HG02610 (cell line): ENCODE measurements around the gene NRXN3.
"Not testable (repeated sequence)": the region's sequence is repeated elsewhere in the genome, so short reads cannot be mapped to it uniquely, and the experiment has no call there.

ENCODE experiments used
- ATAC-seq: cut with Tn5 transposase; IDR thresholded peaks from one replicate; pipeline ENCODE4 v1.9.1; 2021; ENCODE audit warnings: mild to moderate bottlenecking, moderate library complexity; ENCODE audit not compliant: unreplicated experiment

Gene NRXN3

GRCh38 chr14:79730953-79731352 lies 1560.8 kb downstream of the NRXN3 start:
- ATAC-seq, result no peak

- no peak for ATAC-seq
These were observed 1562.9 kb downstream of the NRXN3 start for GRCh38 chr14:79732911-79733655.

DNA sequence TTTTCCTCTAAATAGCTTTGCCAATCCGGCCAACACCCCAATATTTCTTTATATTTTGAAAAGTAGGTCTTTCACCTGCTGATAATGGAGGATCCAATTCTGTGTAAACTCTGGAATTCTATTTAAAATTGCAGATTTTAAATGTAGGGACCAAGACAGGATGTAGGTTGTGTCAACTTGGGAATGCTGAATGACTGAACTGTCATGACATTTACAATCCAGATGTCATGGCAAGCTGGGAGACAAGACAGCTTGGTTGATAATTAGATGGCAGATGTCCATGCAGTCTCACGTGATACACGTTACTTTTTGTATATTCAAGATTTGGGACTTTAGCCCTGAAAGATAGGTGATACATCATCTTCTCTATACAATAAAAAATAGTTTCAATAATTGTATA lies 1564.0 kb downstream of the NRXN3 start:
- no peak for ATAC-seq

GRCh38 chr14:79734656-79735055 lies 1564.5 kb downstream of the NRXN3 start:
- ATAC-seq, result no peak

DNA sequence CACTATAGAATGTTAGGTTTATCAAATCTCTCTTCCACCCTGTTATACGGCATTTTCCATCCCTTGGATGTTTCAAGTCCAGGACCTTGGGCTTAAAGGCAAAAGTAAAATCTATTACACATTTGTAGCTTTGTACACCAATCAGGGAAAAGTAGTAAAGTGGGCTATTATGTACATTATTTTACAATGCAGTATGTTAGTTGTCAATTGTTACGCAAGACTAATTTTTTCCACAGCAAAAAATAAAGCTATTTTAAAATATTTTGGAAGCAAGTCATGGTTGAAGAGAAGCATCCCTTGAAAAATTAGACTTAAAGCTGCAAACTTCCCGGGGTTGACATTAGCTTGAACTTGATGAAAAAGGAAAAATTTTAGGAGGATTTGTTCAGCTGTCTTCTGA lies 1564.9 kb downstream of the NRXN3 start:
- no peak for ATAC-seq

GRCh38 chr14:79740066-79740601 lies 1570.0 kb downstream of the NRXN3 start:
- no peak for ATAC-seq

- ATAC-seq, result no peak
These were observed 1572.0 kb downstream of the NRXN3 start for GRCh38 chr14:79742142-79742541.

- ATAC-seq, result no peak
These were observed 1574.9 kb downstream of the NRXN3 start for GRCh38 chr14:79745046-79745445.

DNA sequence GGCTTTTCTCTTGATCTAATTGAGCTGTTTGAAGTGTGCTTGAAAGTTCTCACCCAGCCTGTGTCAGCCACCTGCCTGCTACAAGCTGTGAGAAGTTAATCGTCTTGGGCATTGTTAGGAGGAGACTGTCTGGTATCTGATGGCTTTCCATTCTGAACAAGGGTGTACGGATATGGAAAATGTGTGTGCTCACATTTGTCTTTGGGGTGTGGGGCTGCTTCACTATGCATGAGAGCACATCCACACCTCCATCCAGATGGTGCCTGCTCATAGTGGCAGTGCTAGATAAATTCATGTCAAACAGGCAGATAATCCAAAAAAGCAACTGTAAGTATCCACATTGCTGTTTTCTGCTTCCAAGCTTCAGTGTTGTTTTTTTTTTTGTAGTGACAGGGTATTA lies 1578.9 kb downstream of the NRXN3 start:
- ATAC-seq, result no peak

DNA sequence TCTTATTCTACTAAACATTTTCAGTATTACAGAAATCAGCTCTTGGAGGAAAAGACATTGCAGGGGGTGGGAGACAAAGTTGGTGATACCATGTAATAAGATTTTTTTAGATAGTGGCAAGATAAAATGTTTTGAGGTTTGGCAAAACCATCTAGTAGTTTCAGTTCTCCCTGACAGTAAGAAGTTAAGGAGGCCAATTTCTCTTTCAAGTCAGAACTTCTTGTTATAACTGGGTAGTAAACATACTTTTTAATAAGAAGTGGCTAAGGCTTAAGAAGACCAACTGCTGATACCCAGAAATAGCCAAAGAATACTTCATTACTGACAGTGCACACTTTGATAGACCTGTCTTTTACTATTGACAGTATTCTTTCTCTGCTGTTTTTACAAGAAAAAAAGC lies 1588.8 kb downstream of the NRXN3 start:
- no peak for ATAC-seq

- no peak for ATAC-seq
These were observed 1594.2 kb downstream of the NRXN3 start for GRCh38 chr14:79764323-79764722.

GRCh38 chr14:79766511-79766910 lies 1596.3 kb downstream of the NRXN3 start:
- ATAC-seq, result no peak

GRCh38 chr14:79767251-79767650 lies 1597.1 kb downstream of the NRXN3 start:
- ATAC-seq, result no peak

DNA sequence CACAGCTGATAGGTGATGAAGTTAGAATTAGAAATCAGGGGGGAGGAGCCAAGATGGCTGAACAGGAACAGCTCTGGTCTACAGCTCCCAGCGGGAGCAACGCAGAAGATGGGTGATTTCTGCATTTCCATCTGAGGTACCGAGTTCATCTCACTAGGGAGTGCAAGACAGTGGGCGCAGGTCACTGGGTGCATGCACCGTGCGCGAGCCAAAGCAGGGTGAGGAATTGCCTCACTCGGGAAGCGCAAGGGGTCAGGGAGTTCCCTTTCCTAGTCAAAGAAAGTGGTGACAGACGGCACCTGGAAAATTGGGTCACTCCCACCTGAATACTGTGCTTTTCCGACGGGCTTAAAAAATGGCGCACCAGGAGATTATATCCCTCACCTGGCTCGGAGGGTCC lies 1597.5 kb downstream of the NRXN3 start:
- not testable (repeated sequence) for ATAC-seq

DNA sequence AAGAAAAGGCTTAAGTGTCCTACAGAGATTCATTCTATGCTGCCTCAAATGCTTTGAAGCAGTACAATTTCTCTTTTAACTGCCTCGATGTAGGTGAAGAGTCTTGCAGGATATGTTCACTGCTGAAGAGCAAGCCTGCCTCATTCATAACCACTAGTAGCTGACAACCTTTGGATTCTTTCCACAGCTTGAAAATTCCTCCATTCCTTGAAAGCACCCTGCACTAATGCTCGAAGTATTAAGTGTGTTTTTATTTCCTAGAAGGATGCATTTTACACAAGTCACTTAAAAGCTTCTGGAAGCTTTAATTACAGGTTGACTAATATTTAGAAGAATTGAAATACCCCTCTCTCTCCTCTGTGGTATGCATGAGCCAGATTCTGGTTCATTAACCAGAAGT lies 1611.7 kb downstream of the NRXN3 start:
- no peak for ATAC-seq

GRCh38 chr14:79783041-79783440 lies 1612.9 kb downstream of the NRXN3 start:
- ATAC-seq, result no peak

DNA sequence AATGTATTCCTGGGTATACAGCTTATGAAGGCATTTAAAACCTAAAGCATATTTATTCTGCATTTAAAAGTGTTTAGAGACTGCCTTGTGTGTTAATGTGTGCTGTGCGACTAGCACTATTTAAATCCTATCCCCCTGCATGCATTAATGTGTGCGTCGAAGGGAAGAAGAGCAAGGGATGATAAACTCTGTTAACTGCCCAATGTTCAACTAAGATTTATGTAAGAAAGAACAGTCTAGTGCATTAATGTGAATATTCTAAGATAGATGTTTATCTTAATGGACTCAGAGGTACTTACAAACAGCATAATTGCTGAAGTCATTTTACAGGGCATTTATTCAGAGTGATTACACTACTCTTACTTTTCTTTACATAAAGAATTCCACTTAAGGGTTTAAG lies 1616.3 kb downstream of the NRXN3 start:
- ATAC-seq, result no peak

GRCh38 chr14:79788346-79788745 lies 1618.2 kb downstream of the NRXN3 start:
- no peak for ATAC-seq

DNA sequence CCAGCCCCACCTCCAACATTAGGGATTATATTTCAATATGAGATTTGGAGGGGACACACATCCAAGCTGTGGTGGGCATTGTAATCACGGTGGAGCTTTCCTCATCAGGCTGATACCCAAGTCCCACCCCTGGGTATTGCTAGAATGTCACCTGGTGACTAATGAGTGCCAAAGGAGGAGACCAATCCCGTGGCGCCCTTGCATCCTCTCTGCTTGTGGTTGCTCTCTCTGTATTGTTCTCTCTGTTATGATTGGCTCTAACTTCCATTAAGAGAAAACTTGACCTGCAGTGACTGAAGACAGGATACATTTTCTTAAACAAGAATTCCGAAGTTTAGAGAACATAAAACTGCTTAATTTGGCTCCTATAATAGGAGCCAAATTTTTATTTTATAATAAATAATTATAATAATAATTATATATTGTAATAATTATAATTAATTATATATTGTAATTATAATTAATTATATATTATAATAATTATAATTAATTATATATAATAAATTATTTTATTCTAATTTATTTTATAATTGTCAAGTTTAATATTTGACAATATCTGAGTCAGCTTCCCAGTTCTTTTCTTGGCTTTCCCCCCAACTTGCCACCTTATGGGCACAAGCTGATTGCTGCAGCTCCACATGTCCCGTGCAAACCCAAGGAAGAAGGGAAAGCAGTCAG lies 1621.0 kb downstream of the NRXN3 start:
- ATAC-seq, result no peak

DNA sequence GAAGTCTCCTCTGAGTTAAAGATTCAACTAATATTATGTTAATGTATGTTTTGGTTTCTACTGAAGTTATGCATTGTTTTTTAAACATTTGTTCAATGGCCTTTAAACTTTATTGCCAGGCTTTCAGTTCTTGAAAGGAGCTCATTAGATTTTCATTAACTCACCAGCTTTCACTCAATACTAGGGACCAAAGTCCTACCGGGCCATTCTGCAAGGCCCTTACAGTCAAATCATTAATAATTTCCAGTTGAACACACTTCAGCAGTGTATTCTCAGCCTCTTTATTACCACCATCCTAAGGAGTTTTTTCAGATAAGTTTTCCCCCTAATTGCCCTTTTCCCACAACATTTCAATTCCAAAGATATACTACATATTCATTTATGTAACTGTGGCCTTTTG lies 1631.9 kb downstream of the NRXN3 start:
- no peak for ATAC-seq

- ATAC-seq, result no peak
These were observed 1635.5 kb downstream of the NRXN3 start for GRCh38 chr14:79805636-79806035.

GRCh38 chr14:79809849-79810612 lies 1639.9 kb downstream of the NRXN3 start:
- no peak for ATAC-seq
